ENCODE results near the gene KRTAP4-9. TPM values are rescaled to one million over a fixed set of nuclear protein-coding genes. Genes with fewer than 3 reads are reported as not detected.
"Not testable (repeated sequence)": the region's sequence is repeated elsewhere in the genome, so short reads cannot be mapped to it uniquely, and the experiment has no call there.

Gene KRTAP4-9
- total and polyA plus RNA-seq, 10 of the 15 experiments (the other 5 are each of a cell fraction or from before 2014, with no cell fraction given), result not detected

GRCh38 chr17:41099682-41100480 lies 5.3 kb upstream of the KRTAP4-9 start:
- H3K4me3 ChIP-seq; H3K9ac ChIP-seq (ENCODE audit: control insufficient read depth, insufficient read depth, low read length); FAIRE-seq; H3K4me1 ChIP-seq (ENCODE audit: control insufficient read depth, insufficient read depth, low read length); in situ Hi-C loops (cut with MboI); H3K27me3 ChIP-seq (replicated peaks in 1 of 2; ENCODE audit: control insufficient read depth in 2 of 2, insufficient read depth in 2 of 2, low read length in 1 of 2); RAD21 ChIA-PET (ENCODE audit: unreplicated experiment); H4K20me1 ChIP-seq (ENCODE audit: control insufficient read depth, insufficient read depth); ATAC-seq; H3K9me3 ChIP-seq (replicated peaks; ENCODE audit: control insufficient read depth, insufficient read depth, low read length); H3K79me2 ChIP-seq (ENCODE audit: control insufficient read depth, insufficient read depth, low read length); DNase-seq (ENCODE audit: low read depth, low spot score); H2AFZ ChIP-seq (ENCODE audit: control insufficient read depth, low read depth, low read length); H3K4me2 ChIP-seq (ENCODE audit: control insufficient read depth, insufficient read depth); H3K27ac ChIP-seq (ENCODE audit: control insufficient read depth, insufficient read depth); intact Hi-C loops (cut with micrococcal nuclease; ENCODE audit: unreplicated experiment); H3K36me3 ChIP-seq (ENCODE audit: control insufficient read depth in 2 of 2, insufficient read depth in 2 of 2, low read length in 1 of 2); CTCF ChIA-PET; POLR2A ChIA-PET; SMC1A ChIA-PET (ENCODE audit: uncharacterized antibody, unreplicated experiment); BruUV-seq (replicated peaks): not testable (repeated sequence)
- WGBS (ENCODE audit: insufficient coverage, insufficient replicate concordance, low lambda C conversion rate, missing lambda C conversion rate), result 0% methylated on average over 7 of the region's 7 CpGs

- Histone ChIP-seq H3K27me3 (replicated peaks in 1 of 2; ENCODE audit: control insufficient read depth in 2 of 2, insufficient read depth in 2 of 2, low read length in 1 of 2) (no peaks in the 10 kb centered on the region; a peak in 2 of 4 replicates), H3K9me3 (replicated peaks; ENCODE audit: control insufficient read depth, insufficient read depth, low read length) (no peaks in the 10 kb centered on the region), H3K4me2 (ENCODE audit: control insufficient read depth, insufficient read depth) (no peak within 1 kb of the TSS), H3K4me3 (no peak within 1 kb of the TSS), H3K27ac (ENCODE audit: control insufficient read depth, insufficient read depth) (no peak within 1 kb of the TSS), H2AFZ (ENCODE audit: control insufficient read depth, low read depth, low read length) (no peak within 1 kb of the TSS), H3K9ac (ENCODE audit: control insufficient read depth, insufficient read depth, low read length) (no peak within 1 kb of the TSS), H3K36me3 (ENCODE audit: control insufficient read depth in 2 of 2, insufficient read depth in 2 of 2, low read length in 1 of 2) (no peaks in the 10 kb centered on the region), H4K20me1 (ENCODE audit: control insufficient read depth, insufficient read depth) (no peaks in the 10 kb centered on the region), H3K4me1 (ENCODE audit: control insufficient read depth, insufficient read depth, low read length) (no peaks in the 10 kb centered on the region), H3K79me2 (ENCODE audit: control insufficient read depth, insufficient read depth, low read length) (no peaks in the 10 kb centered on the region)
- FAIRE-seq (no peak), ATAC-seq (no peak), DNase-seq (ENCODE audit: low read depth, low spot score) (no peak)
- 20% methylated on average over 8 of the region's 10 CpGs for WGBS (ENCODE audit: insufficient coverage, insufficient replicate concordance, low lambda C conversion rate, missing lambda C conversion rate)
- in situ Hi-C loops (cut with MboI), result no loop called here
- intact Hi-C loops (cut with micrococcal nuclease; ENCODE audit: unreplicated experiment), result no loop called here
- RAD21 ChIA-PET (ENCODE audit: unreplicated experiment), result no interaction called here
- SMC1A ChIA-PET (ENCODE audit: uncharacterized antibody, unreplicated experiment), result no interaction called here
- BruUV-seq (replicated peaks), result no TSS peak
- POLR2A ChIA-PET, result no interaction called here
- CTCF ChIA-PET, result no interaction called here
- no peak for TF ChIP-seq E2F4 (IDR thresholded peaks at IDR 0.05; ENCODE audit: low read depth, low read length)
- no peak for TF ChIP-seq ZNF217 (IDR thresholded peaks at IDR 0.05)
- no peak for TF ChIP-seq SIN3A (IDR thresholded peaks at IDR 0.05; ENCODE audit: low read depth, low read length)
- TF ChIP-seq ETV6 (conservative IDR thresholded peaks at IDR 0.05 in 1 of 2, IDR thresholded peaks at IDR 0.05 in 1 of 2; ENCODE audit: borderline replicate concordance in 1 of 2, low read depth in 1 of 2), result no peak
- no peak for TF ChIP-seq CTCF (IDR thresholded peaks at IDR 0.05 in 2 of 3, conservative IDR thresholded peaks at IDR 0.05 in 1 of 3; ENCODE audit: control insufficient read depth in 2 of 3, extremely low read depth in 1 of 3, insufficient read depth in 1 of 3, low read depth in 3 of 3, low read length in 3 of 3)
- TF ChIP-seq SP1 (IDR thresholded peaks at IDR 0.05; ENCODE audit: low read depth, low read length), result no peak
- no peak for TF ChIP-seq ZBTB33 (IDR thresholded peaks at IDR 0.05)
- no peak for TF ChIP-seq RAD21 (IDR thresholded peaks at IDR 0.05; ENCODE audit: insufficient read depth, low read depth, low read length)
- no peak for TF ChIP-seq ZNF384 (IDR thresholded peaks at IDR 0.05; ENCODE audit: borderline replicate concordance, low read depth, low read length)
- TF ChIP-seq ZNF274 (IDR thresholded peaks at IDR 0.05; ENCODE audit: insufficient read depth, insufficient read length), result no peak
Observed at GRCh38 chr17:41101586-41102259, 3.5 kb upstream of the KRTAP4-9 start, which contains the start of gene KRTAP4-16. Gene KRTAP4-16, minus strand, starts transcription at chr17:41102209. Its CDS starts 0 bp downstream, at chr17:41102209.
